Epithelial cell of proximal tubule (primary cell): ENCODE data around the gene ELN. TPM values are rescaled to one million over a fixed set of nuclear protein-coding genes. Genes with fewer than 3 reads are reported as not detected.

Experiments
- DNase-seq: peaks from one replicate; pipeline ENCODE4 v3.0.0-alpha.2; 2011; ENCODE audit warnings: low read depth
- H3K4me3 ChIP-seq: 2 replicates; pipeline ENCODE4 v1.5.1; 2011; ENCODE audit warnings: low read depth, mild to moderate bottlenecking, low read length
- CTCF ChIP-seq: conservative IDR thresholded peaks from 2 replicates; pipeline ENCODE4 v1.5.1; 2012; ENCODE audit warnings: low read depth, mild to moderate bottlenecking, low read length
- total RNA-seq: library from RNA; depleted of rRNA; stranded (reverse); fragments of >200 nt; gene quantifications from 2 replicates; pipeline ENCODE4 v1.2.3, GENCODE V29; 2015

The ELN gene
- total RNA-seq, 1 donor from 2014 or later, result 0.12 TPM

- DNase-seq, result no peak
- no peak overlapping the region for H3K4me3 ChIP-seq
- TF ChIP-seq CTCF, result peak; percentile 95
Observed at GRCh38 chr7:74026903-74027682, 880 bp upstream of the ELN start.

- H3K4me3 ChIP-seq, result no peak overlapping the region
- no peak for DNase-seq
- no peak for TF ChIP-seq CTCF
Observed at GRCh38 chr7:74028321-74028838, 407 bp downstream of the ELN start.

- TF ChIP-seq CTCF, result no peak
- no peak overlapping the region for H3K4me3 ChIP-seq
- DNase-seq, result no peak
Observed at GRCh38 chr7:74029089-74029785, 1.3 kb downstream of the ELN start.

GRCh38 chr7:74029991-74030415 lies 2.0 kb downstream of the ELN start:
- DNase-seq, result no peak
- H3K4me3 ChIP-seq, result no peak overlapping the region
- TF ChIP-seq CTCF, result no peak

GRCh38 chr7:74030861-74031260 lies 2.9 kb downstream of the ELN start:
- no peak overlapping the region for H3K4me3 ChIP-seq
- no peak for DNase-seq
- TF ChIP-seq CTCF, result no peak

- TF ChIP-seq CTCF, result no peak
- DNase-seq, result no peak
Observed at GRCh38 chr7:74031403-74032190, 3.6 kb downstream of the ELN start.

More at GRCh38 chr7:74031403-74032190, 3.6 kb downstream of the ELN start:
- no peak overlapping the region for H3K4me3 ChIP-seq
